OCI-LY7 (cell line): ENCODE data around the gene BRD8. TPM values are rescaled to one million over a fixed set of nuclear protein-coding genes. Genes with fewer than 3 reads are reported as not detected.

ENCODE experiments used
- BruUV-seq: library from RNA; stranded (reverse); fragments of 400-500 nt; replicated peaks from 2 replicates; lab custom pipeline; 2021; lab: Mats Ljungman, UMichigan
- CTCF ChIA-PET: fragments of 300-600 bp; sonication (Branson Sonifier 250); formaldehyde crosslinking; loops from one replicate; lab custom pipeline; 2022; ENCODE audit warnings: antibody characterized with exemption; ENCODE audit not compliant: unreplicated experiment; lab: Charles Lee
- POLR2A ChIA-PET: fragments of 300-600 bp; sonication (Branson Sonifier 250); formaldehyde crosslinking; loops from one replicate; lab custom pipeline; 2022; ENCODE audit warnings: antibody characterized with exemption; lab: Charles Lee
- DNase-seq: peaks from one replicate; pipeline ENCODE4 v3.0.0-alpha.2; 2015; ENCODE audit warnings: low spot score
- H2AFZ ChIP-seq: fragments of 200-600 bp; sonication (generic), shearing (Covaris generic); 2 replicates; pipeline ENCODE4 v1.6.1; 2014; ENCODE audit warnings: mild to moderate bottlenecking, antibody characterized with exemption, low read length, moderate library complexity
- H3K27ac ChIP-seq: fragments of 200-600 bp; sonication (generic); 2 replicates; pipeline ENCODE4 v1.5.1; 2014; ENCODE audit warnings: mixed run types, low read depth, mild to moderate bottlenecking, moderate library complexity, low read length, inconsistent platforms; ENCODE audit not compliant: poor library complexity, severe bottlenecking
- H3K36me3 ChIP-seq: fragments of 200-600 bp; sonication (generic); 2 replicates; pipeline ENCODE4 v1.6.1; 2014; ENCODE audit warnings: mild to moderate bottlenecking, antibody characterized with exemption, low read length, moderate library complexity, mixed read lengths; ENCODE audit not compliant: insufficient read depth
- H3K4me1 ChIP-seq: fragments of 200-600 bp; sonication (generic); 2 replicates; pipeline ENCODE4 v1.5.1; 2014; ENCODE audit warnings: mild to moderate bottlenecking, low read length; ENCODE audit not compliant: insufficient read depth, poor library complexity, severe bottlenecking
- H3K4me2 ChIP-seq: fragments of 200-600 bp; sonication (generic); 2 replicates; pipeline ENCODE4 v1.6.1; 2014; ENCODE audit warnings: mild to moderate bottlenecking, low read length
- H3K4me3 ChIP-seq: fragments of 200-600 bp; sonication (generic); 2 replicates; pipeline ENCODE4 v1.5.1; 2014; ENCODE audit warnings: mild to moderate bottlenecking, low read depth, low read length; ENCODE audit not compliant: poor library complexity, severe bottlenecking
- H3K79me2 ChIP-seq: fragments of 200-600 bp; sonication (generic); 2 replicates; pipeline ENCODE4 v1.6.1; 2016; ENCODE audit warnings: low read depth, mild to moderate bottlenecking, low read length, moderate library complexity, mixed read lengths; ENCODE audit not compliant: insufficient read depth
- H3K9me2 ChIP-seq: fragments of 200-600 bp; sonication (generic); 2 replicates; pipeline ENCODE4 v1.6.1; 2016; ENCODE audit warnings: mild to moderate bottlenecking, low read length, mixed read lengths; ENCODE audit not compliant: insufficient read depth
- H3K9me3 ChIP-seq: fragments of 200-600 bp; sonication (generic); 2 replicates; pipeline ENCODE4 v1.6.1; 2014; ENCODE audit warnings: mild to moderate bottlenecking, mixed run types, low read length, mixed read lengths
- H4K20me1 ChIP-seq: fragments of 200-600 bp; sonication (generic); 2 replicates; pipeline ENCODE4 v1.6.1; 2014; ENCODE audit warnings: mild to moderate bottlenecking, antibody characterized with exemption, low read length, moderate library complexity, mixed read lengths; ENCODE audit not compliant: insufficient read depth
- EZH2phosphoT487 ChIP-seq: fragments of 200-600 bp; sonication (generic); IDR thresholded peaks from 2 replicates; pipeline ENCODE4 v1.6.1; 2018; ENCODE audit warnings: low read depth, borderline replicate concordance, mild to moderate bottlenecking, mixed run types, antibody characterized with exemption, low read length, moderate library complexity, mixed read lengths
- intact Hi-C: fragments of 100-400 bp; cut with micrococcal nuclease; formaldehyde crosslinking; loops from one replicate; pipeline ENCODE4 v1.10.0; 2022; ENCODE audit not compliant: unreplicated experiment
- total RNA-seq, 2 experiments: library from RNA; depleted of rRNA in 1 of 2; stranded (reverse); fragments of >200 nt in 1 of 2; shearing (Covaris generic) in 1 of 2; gene quantifications; 2 replicates each; pipeline ENCODE4 v1.2.3, GENCODE V29; 2014 to 2022
- TF ChIP-seq, protein P1 (sequence below): fragments of 200-600 bp; sonication (generic); conservative IDR thresholded peaks from 2 replicates; pipeline ENCODE4 v1.5.1; 2014; ENCODE audit warnings: mild to moderate bottlenecking, antibody characterized with exemption, low read length, moderate library complexity, mixed read lengths

The BRD8 gene
- total RNA-seq, 2 experiments from 2014 or later: 71.7 to 92.7 TPM

GRCh38 chr5:138141734-138142133 is 36.7 kb downstream of the BRD8 start:
- Histone ChIP-seq H3K79me2 (no peaks in the 10 kb centered on the region), H3K9me3 (no peaks in the 10 kb centered on the region), H2AFZ (no peak overlapping the region), H3K36me3 (no peaks in the 10 kb centered on the region), H3K4me3 (no peak overlapping the region), H3K9me2 (no peaks in the 10 kb centered on the region), H3K27ac (no peak overlapping the region), H3K4me2 (no peak overlapping the region), H4K20me1 (no peaks in the 10 kb centered on the region), H3K4me1 (no peaks in the 10 kb centered on the region)
- TF ChIP-seq, protein P1, sequence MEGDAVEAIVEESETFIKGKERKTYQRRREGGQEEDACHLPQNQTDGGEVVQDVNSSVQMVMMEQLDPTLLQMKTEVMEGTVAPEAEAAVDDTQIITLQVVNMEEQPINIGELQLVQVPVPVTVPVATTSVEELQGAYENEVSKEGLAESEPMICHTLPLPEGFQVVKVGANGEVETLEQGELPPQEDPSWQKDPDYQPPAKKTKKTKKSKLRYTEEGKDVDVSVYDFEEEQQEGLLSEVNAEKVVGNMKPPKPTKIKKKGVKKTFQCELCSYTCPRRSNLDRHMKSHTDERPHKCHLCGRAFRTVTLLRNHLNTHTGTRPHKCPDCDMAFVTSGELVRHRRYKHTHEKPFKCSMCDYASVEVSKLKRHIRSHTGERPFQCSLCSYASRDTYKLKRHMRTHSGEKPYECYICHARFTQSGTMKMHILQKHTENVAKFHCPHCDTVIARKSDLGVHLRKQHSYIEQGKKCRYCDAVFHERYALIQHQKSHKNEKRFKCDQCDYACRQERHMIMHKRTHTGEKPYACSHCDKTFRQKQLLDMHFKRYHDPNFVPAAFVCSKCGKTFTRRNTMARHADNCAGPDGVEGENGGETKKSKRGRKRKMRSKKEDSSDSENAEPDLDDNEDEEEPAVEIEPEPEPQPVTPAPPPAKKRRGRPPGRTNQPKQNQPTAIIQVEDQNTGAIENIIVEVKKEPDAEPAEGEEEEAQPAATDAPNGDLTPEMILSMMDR: no peak
- no peak for TF ChIP-seq EZH2phosphoT487
- intact Hi-C loops: no loop called here
- DNase-seq: no peak
- CTCF ChIA-PET: no interaction called here
- no TSS peak for BruUV-seq
- POLR2A ChIA-PET: interaction anchor here (0.6 to 0.7 kb wide), 2 partner anchors 24 to 43 kb away, joined by 3 to 5 read pairs; no protein-coding TSS in a partner anchor

GRCh38 chr5:138140268-138140667 is 38.2 kb downstream of the BRD8 start:
- no peak for TF ChIP-seq EZH2phosphoT487
- TF ChIP-seq, protein P1: no peak
- BruUV-seq: no TSS peak
- Histone ChIP-seq H2AFZ (no peak overlapping the region), H3K27ac (no peak overlapping the region), H3K4me1 (no peaks in the 10 kb centered on the region), H3K4me3 (no peak overlapping the region), H4K20me1 (no peaks in the 10 kb centered on the region), H3K4me2 (no peak overlapping the region), H3K79me2 (no peaks in the 10 kb centered on the region), H3K36me3 (no peaks in the 10 kb centered on the region), H3K9me2 (no peaks in the 10 kb centered on the region), H3K9me3 (no peaks in the 10 kb centered on the region)
- POLR2A ChIA-PET: interaction anchor here (0.6 to 1.0 kb wide), 3 partner anchors 11 to 155 kb away, joined by 3 to 4 read pairs (median 3); no protein-coding TSS in a partner anchor
- DNase-seq: no peak
- intact Hi-C loops: no loop called here
- CTCF ChIA-PET: no interaction called here

DNA sequence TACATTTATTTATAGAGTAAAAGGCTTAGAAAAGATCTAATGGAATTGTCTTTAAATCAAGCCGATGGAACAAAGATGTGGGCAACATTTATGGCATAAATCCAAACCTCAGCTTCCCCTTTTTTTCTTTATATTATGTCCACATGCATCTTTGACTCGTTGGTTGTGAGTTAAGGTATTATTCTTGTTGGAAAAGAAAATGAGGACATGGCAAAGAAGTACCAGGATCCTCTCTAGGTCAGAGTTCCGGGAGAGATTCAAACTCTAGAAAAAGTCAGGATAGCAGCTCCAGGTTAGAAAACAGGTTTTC is 38.7 kb downstream of the BRD8 start:
- CTCF ChIA-PET: no interaction called here
- Histone ChIP-seq H3K79me2 (no peaks in the 10 kb centered on the region), H2AFZ (no peak overlapping the region), H3K4me3 (no peak overlapping the region), H3K27ac (no peak overlapping the region), H4K20me1 (no peaks in the 10 kb centered on the region), H3K36me3 (no peaks in the 10 kb centered on the region), H3K4me2 (no peak overlapping the region), H3K9me3 (no peaks in the 10 kb centered on the region), H3K4me1 (no peaks in the 10 kb centered on the region), H3K9me2 (no peaks in the 10 kb centered on the region)
- no TSS peak for BruUV-seq
- TF ChIP-seq EZH2phosphoT487: no peak
- no peak for DNase-seq
- POLR2A ChIA-PET: interaction anchor here (0.6 to 1.0 kb wide), 3 partner anchors 10 to 155 kb away, joined by 3 read pairs; no protein-coding TSS in a partner anchor
- intact Hi-C loops: no loop called here
